NB4 (cell line): ENCODE measurements around the gene MIER2.
"Not testable (repeated sequence)": the region's sequence is repeated elsewhere in the genome, so short reads cannot be mapped to it uniquely, and the experiment has no call there.

ENCODE experiments used
- DNase-seq: peaks from one replicate; pipeline ENCODE4 v3.0.0; 2010; ENCODE audit warnings: low read depth
- H3K4me3 ChIP-seq: one replicate; pipeline ENCODE4 v1.5.1; 2011; ENCODE audit warnings: mild to moderate bottlenecking, low read depth, low read length, moderate library complexity
- CTCF ChIP-seq: IDR thresholded peaks from one replicate; pipeline ENCODE4 v1.5.1; 2012; ENCODE audit warnings: low read depth, low read length
- MAX ChIP-seq: IDR thresholded peaks from 2 replicates; pipeline ENCODE4 v1.6.1; 2011; ENCODE audit warnings: low read depth, low read length
- MYC ChIP-seq: IDR thresholded peaks from 2 replicates; pipeline ENCODE4 v1.6.1; 2011; ENCODE audit warnings: low read depth, low read length
- POLR2A ChIP-seq: IDR thresholded peaks from 2 replicates; pipeline ENCODE4 v1.6.1; 2011; ENCODE audit warnings: mild to moderate bottlenecking; ENCODE audit not compliant: insufficient read length; ENCODE audit errors: extremely low read depth

The MIER2 gene

GRCh38 chr19:273393-273792 is 71.2 kb downstream of the MIER2 start:
- TF ChIP-seq MYC, result no peak
- no peak for TF ChIP-seq CTCF
- TF ChIP-seq MAX, result no peak
- no peak for DNase-seq
- no peak overlapping the region for H3K4me3 ChIP-seq

- no peak for DNase-seq
- H3K4me3 ChIP-seq, result no peak overlapping the region
- no peak for TF ChIP-seq POLR2A
- no peak for TF ChIP-seq MAX
- TF ChIP-seq MYC, result no peak
Measured at GRCh38 chr19:271856-272255, 72.7 kb downstream of the MIER2 start.

GRCh38 chr19:270766-271318 is 73.8 kb downstream of the MIER2 start:
- not testable (repeated sequence) for DNase-seq, H3K4me3 ChIP-seq

GRCh38 chr19:269241-269640 is 75.4 kb downstream of the MIER2 start:
- no peak for DNase-seq
- TF ChIP-seq POLR2A (no peak), MYC (no peak), MAX (no peak), CTCF (no peak)
- no peak overlapping the region for H3K4me3 ChIP-seq

- no peak for TF ChIP-seq POLR2A
- TF ChIP-seq MAX, result no peak
- no peak for TF ChIP-seq MYC
- TF ChIP-seq CTCF, result no peak
- no peak for DNase-seq
- H3K4me3 ChIP-seq, result no peak overlapping the region
Measured at GRCh38 chr19:262125-262524, 82.5 kb downstream of the MIER2 start.

GRCh38 chr19:256804-257203 is 87.8 kb downstream of the MIER2 start:
- DNase-seq, H3K4me3 ChIP-seq: not testable (repeated sequence)
